ENCODE data around the gene NSD2. TPM values are rescaled to one million over a fixed set of nuclear protein-coding genes. Genes with fewer than 3 reads are reported as not detected.

Gene NSD2
- total RNA-seq = 70.0 and 73.3 TPM in 2 replicates

DNA sequence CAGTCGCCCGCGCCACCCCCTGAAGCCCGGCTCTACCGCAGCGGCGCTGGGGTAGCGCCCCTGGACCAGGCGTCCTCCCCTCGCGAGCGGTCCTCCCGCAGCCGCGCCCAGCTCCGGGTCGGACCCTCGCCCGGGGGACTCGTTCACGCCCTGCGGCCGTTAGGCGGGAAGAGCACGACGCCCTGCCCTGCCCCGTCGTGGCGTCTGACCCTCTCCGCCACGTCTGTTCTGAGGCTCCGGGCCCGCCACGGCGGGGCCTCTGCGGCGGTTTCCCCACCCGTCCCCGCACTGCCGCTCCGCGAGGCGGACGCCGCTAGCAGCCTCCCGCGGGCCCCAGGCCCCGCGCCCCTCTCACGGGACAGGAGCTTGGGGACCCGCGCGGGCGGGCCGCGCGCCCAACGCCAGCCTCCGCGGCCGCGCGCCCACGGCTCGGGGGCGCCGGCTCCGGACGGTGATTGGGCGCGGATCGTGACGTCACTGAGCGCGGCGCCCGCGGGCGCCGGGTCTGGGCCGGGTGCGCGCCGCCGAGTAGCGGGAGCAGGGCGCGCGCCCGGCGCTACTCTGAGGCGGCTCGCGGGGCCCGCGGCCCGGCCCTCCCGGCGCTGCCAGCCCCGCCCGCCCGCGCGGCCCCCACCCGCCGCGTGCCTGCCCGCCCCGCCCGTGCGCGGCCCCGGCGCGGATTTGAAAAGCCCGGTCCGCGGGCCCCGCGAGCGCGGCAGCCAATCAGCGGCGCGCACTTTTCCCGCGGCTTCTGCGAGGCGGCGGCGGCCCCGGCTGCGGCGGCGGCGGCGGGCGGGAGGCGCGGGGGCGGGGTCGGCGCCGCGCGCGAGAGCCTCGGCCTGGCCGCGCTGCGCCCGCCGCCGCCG is at the start of gene NSD2:
Gene NSD2 (plus strand): TSS at position 816 of the 866 bp plus-strand sequence. CDS start 29,262 bp downstream, outside the sequence.

GRCh38 chr4:1856071-1856942 is 14.9 kb upstream of the NSD2 start, which contains the start of gene LETM1:
Gene LETM1, minus strand, starts transcription at chr4:1856156. Its CDS starts 206 bp downstream, at chr4:1855950.

DNA sequence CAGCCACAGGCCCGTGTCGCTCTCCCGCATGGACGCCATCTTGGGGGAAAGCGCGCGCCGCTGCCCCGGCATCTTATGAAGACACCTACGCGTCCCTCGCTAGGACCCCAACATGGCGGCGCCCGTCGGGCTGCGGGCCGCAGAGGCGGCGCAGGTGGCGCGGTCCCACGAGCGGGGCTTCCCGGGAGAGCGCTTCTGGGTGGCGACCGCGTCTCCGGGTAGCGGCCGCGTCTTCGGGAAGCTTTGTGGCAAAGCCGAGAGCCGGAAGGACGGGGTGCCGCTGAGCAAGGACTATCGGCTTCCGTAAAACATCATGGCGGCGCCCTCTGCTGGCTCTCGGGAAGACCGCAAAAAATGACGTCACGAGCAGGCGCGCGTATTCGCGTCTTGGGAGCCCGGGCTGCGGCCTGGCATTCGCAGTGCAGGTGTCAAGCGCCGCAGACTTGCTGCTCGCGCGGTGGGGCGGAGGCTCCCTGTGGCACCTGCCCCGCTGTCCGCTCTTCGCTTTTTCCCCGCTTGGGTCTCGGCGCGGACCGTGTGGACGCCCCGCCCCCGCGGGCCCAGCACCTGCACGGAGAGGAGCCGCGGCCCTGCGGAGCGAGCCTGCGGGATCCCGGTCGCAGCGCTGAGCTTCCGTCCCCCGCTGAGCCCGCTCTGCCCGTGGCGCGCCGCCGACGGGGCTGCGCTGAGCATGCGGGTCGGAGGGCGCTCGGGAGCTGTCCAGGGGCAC is 137.9 kb downstream of the NSD2 start, which contains the start of gene NELFA:
Gene NELFA (minus strand): TSS at position 54 of the 730 bp plus-strand sequence. CDS start 15 bp downstream, at position 39.

Small RNAs within 50 kb of the gene (small RNA-seq; reads per million reads assigned to genes)
- gene SCARNA22 = 1,154 reads per million, percentile 99 among the genes with 10 or more reads in this experiment

Other genes starting within 250 kb of the NSD2 start
- 2.3 and 3.0 TPM in 2 replicates for gene FAM53A, start 187.1 kb upstream of the NSD2 start, total RNA-seq
- gene SLBP, start 159.1 kb upstream of the NSD2 start, total RNA-seq = 61.5 and 71.1 TPM in 2 replicates
- 22.2 and 22.5 TPM in 2 replicates for gene TMEM129, start 150.1 kb upstream of the NSD2 start, total RNA-seq
- gene TACC3, start 149.9 kb upstream of the NSD2 start, total RNA-seq = 9.9 and 13.1 TPM in 2 replicates
- gene FGFR3, start 78.1 kb upstream of the NSD2 start, total RNA-seq = 0.39 and 1.4 TPM in 2 replicates
- gene LETM1, start 15.2 kb upstream of the NSD2 start, total RNA-seq = 43.5 and 52.1 TPM in 2 replicates
- gene NELFA, start 137.6 kb downstream of the NSD2 start, total RNA-seq = 13.3 and 15.2 TPM in 2 replicates
- 0.11 and 0.13 TPM in 2 replicates for gene NAT8L, start 187.9 kb downstream of the NSD2 start, total RNA-seq

All from articular chondrocyte of knee joint (primary cell).